ENCODE measurements around the gene SRBD1.

SRBD1 gene

DNA sequence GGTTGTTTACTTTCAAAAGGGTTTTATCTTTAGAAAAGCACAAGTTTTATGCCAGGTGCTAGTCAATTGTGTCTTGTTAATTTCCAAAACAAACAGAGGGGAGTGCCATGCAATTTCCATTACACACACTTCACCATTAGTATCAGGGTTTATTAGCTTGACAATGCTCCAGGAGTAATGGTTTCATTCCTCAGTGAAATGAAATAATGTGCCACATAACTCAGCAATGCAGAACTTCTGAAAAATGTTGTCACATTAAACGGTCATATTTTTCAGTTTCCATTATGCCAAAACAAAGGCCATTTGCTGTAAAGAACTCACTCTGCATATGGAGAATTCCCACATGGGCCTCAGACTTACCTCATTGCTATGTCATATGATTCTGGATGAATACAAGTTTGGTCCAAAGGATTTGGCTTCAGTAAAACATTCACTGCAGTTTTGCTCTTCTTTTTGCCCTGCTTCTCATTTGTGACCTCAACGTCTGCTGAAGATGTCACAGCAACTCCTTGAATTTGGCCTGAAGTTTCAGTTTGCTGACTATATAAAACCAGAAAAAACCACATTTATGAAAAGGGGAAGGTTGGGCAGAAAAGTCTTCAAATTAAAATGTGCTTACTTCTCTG, 198.2 kb downstream of the SRBD1 start:
- no peak for DNase-seq

- no peak for DNase-seq
Observed at GRCh38 chr2:45409677-45410076, 201.4 kb downstream of the SRBD1 start.

GRCh38 chr2:45406621-45407020, 204.4 kb downstream of the SRBD1 start:
- DNase-seq = no peak

GRCh38 chr2:45404807-45405297, 206.2 kb downstream of the SRBD1 start:
- DNase-seq = no peak

GRCh38 chr2:45403036-45403435, 208.0 kb downstream of the SRBD1 start:
- DNase-seq = no peak

- DNase-seq = no peak
Observed at GRCh38 chr2:45401431-45401922, 209.6 kb downstream of the SRBD1 start.

DNA sequence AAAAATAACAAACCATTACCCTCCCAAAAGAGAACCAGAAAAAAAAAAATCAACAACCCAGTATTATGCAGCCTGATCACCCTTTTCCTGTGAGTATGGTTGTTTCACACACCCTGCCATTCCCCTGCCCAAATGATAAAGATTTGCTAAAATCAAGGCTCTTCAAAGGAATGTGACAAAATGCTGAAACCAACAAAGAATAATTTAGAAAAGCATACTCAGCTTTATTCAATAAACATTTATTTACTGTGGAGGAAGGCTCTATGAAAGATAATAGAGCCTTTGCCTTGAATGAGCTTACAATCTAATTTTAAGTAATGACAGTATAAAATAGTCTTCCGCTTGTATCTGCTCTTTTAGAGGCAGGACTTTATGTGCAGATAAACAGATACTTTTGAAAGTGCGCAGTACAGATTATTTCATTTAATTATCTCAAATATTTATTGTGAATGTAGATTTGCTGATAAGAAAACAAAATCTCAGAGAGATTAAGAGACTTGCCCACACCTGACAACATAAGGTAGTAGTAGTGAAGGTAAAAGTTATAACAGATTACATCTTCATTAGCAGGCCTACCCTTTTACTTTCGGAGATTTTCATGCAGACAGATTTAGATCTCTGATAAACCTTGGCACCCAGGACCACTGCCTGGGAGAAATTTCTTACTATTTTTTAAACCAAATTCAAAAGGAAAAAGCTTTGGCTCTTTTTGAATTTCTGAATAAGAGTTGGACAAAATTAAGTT, 211.9 kb downstream of the SRBD1 start:
- no peak for DNase-seq

GRCh38 chr2:45397292-45397691, 213.8 kb downstream of the SRBD1 start:
- no peak for DNase-seq

- DNase-seq = no peak
Observed at GRCh38 chr2:45396671-45397070, 214.4 kb downstream of the SRBD1 start.

DNA sequence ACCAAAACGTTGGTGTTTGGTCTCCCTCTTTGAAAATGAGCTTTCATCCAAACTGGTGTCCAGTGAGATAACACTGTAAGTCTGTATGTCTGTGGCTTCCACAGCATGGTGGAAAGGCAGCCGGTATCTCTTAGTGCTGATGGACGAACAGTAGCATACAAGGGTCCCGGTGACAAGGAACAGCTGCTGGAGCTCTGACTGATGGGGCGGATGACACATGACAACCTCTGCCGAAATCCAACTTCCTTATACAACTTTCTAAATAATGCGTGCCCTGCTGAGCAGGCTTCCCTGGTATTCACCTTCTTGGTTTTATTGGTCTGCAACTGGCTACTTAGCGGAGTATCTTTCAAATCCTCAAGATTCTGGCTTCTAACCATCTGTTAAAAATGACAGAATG, 216.2 kb downstream of the SRBD1 start:
- DNase-seq = no peak

GRCh38 chr2:45394216-45394615, 216.9 kb downstream of the SRBD1 start:
- no peak for DNase-seq

GRCh38 chr2:45391866-45392265, 219.2 kb downstream of the SRBD1 start:
- peak; percentile 37 for DNase-seq

- no peak for DNase-seq
Observed at GRCh38 chr2:45390861-45391260, 220.2 kb downstream of the SRBD1 start.

- DNase-seq = no peak
Observed at GRCh38 chr2:45390441-45390840, 220.6 kb downstream of the SRBD1 start.

DNA sequence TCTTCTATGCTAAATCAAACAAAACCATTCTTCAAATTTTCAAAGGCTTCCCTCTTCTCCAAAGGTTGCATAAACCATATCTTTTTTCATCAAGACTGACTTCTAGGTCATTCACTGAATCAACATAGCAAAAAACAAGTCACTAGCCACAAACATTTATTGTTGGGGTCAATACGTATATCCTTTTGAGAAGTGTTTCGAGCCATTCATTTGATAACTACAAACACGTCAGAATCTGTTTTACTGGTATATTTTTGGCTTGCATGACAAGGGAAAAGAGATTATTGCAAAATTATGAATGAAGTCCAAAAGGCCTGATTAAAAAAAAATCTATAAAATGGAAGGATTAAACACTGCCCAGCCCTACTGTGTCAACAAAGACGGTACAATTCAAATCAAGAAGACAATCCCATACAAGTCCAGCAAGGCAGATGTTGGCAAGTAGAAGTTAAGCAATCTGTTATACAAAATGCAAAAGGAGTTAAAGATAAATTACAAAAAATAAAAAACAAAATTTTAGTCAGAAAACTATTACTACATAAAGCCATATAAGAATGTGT, 222.4 kb downstream of the SRBD1 start:
- no peak for DNase-seq

- DNase-seq = peak; percentile 55
Observed at GRCh38 chr2:45382744-45383143, 228.3 kb downstream of the SRBD1 start.

GRCh38 chr2:45380131-45380836, 230.8 kb downstream of the SRBD1 start:
- DNase-seq = peak; percentile 13

GRCh38 chr2:45379399-45380087, 231.5 kb downstream of the SRBD1 start:
- no peak for DNase-seq

DNA sequence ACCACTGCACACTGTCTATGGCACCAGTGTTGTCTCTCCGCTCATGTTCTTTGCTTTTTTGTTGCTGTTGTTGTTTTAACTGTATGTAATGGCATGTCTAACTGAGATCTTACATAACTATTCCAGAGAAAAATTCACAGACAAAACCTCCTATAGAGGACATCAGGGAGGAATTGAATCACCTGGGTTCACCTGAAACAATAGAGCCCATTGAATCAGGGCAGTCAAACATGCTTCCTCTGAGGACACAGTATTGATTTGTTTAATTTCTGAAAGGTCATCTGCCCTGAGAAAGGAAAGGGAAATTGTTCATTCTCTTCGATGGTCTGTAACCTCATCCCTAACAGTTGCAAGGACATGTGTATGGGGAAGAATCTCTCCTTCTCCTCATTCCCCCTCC, 237.5 kb downstream of the SRBD1 start:
- DNase-seq = no peak

- DNase-seq = peak; percentile 5
Observed at GRCh38 chr2:45370369-45370768, 240.7 kb downstream of the SRBD1 start.

DNA sequence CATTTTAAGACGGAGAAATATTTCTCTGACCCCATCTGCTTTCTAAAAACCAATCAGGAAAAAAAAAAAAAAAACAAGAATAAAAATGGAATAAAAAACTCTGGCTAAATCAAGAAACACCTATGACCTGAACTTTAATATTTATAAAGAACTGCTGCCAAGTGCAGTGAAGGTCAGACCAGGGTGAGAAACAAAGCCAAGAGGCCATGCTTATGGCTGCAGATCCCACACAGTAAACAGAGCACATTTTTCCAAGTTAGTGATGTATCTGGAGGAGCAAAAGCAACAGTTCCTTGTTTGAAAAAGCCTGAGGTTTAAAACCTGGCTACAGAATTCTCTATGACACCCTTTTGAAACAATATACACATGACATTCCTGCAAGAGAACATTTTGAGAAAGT, 242.3 kb downstream of the SRBD1 start:
- no peak for DNase-seq

DNA sequence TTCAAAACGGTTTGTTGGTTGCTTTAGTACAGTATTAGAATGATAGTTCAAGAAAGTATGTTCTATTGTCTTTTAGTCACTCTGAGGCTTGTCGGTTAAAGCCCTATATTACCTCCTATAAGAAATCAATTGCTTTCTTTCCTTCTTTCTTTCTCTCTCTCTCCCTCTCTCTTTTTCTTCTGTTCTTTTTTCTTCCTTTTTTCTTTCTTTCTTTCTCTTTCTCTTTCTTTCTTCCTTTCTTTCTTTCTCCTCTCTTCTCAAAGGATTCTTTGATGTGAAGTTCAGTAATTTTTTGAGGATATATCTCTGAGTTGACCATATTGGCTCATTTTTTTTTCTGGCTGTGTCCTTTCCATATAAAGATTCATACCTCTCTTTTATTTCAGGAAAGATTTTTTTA, 249.4 kb downstream of the SRBD1 start:
- no peak for DNase-seq

DNA sequence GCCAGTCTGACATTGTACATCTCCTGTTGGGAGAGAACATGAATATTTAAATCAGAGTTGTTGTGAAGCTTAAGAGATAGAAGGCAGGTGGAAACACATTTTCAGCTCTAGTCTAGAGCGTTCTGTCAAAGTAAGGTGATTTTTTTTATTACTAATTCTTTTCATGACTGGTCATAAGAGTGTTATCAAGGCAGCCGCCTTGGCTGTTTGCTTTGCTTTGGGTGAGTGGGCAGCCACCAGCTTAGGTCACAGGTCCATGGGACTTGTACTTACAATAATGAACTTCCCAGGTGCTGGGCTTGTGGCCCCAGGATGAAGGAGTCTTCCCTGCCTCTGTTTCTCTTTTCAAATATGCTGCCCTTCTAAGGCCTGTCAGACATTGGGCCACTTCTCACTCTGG, 256.3 kb downstream of the SRBD1 start:
- no peak for DNase-seq
